Natural killer cell treated with Interleukin-12 subunit alpha and Interleukin-12 subunit beta and Interleukin-15 and Interleukin-18, amount 100 ng/mL, for 72 hours (primary cell): ENCODE results near the gene FAM217A. TPM values are rescaled to one million over a fixed set of nuclear protein-coding genes. Genes with fewer than 3 reads are reported as not detected.
A peak's percentile ranks its signal among the peaks of the same experiment; 100 is the strongest.

Experiments used
- ATAC-seq, 2 donors: fragments of 150-1000 bp; cut with Tn5 transposase in 1 of 2; sonication (Bioruptor Pico), chemical (Tn5 transposase) in 1 of 2; 2 replicates each; pipeline ENCODE4 v1.10.0; 2021
- DNase-seq: peaks from one replicate; pipeline ENCODE4 v3.0.0; 2022; ENCODE audit warnings: low spot score
- H3K27ac Mint-ChIP-seq, 2 donors: 1 replicate in 1 of 2; 2 replicates in 1 of 2; pipeline ENCODE4 v1.8.0; 2022; ENCODE audit warnings: mixed read lengths in 2 of 2, mild to moderate bottlenecking in 1 of 2, moderate library complexity in 1 of 2
- H3K27me3 Mint-ChIP-seq, 2 donors: 1 replicate in 1 of 2; 2 replicates in 1 of 2; pipeline ENCODE4 v1.8.0; 2022; ENCODE audit warnings: mixed read lengths in 2 of 2
- H3K36me3 Mint-ChIP-seq: one replicate; pipeline ENCODE4 v1.8.0; 2022; ENCODE audit warnings: mixed read lengths
- H3K4me1 Mint-ChIP-seq, 2 donors: 1 replicate in 1 of 2; 2 replicates in 1 of 2; pipeline ENCODE4 v1.8.0; 2022; ENCODE audit warnings: low read depth in 2 of 2, mixed read lengths in 2 of 2, mild to moderate bottlenecking in 1 of 2
- H3K4me3 Mint-ChIP-seq: one replicate; pipeline ENCODE4 v1.8.0; 2022; ENCODE audit warnings: mixed read lengths
- H3K9me3 Mint-ChIP-seq: 2 replicates; pipeline ENCODE4 v1.8.0; 2022; ENCODE audit warnings: mixed read lengths
- total RNA-seq, 2 donors: library from RNA; stranded (reverse); gene quantifications; one replicate each; pipeline ENCODE4 v1.2.3, GENCODE V29; 2022

Gene FAM217A
- total RNA-seq, 2 donors from 2014 or later = not detected

DNA sequence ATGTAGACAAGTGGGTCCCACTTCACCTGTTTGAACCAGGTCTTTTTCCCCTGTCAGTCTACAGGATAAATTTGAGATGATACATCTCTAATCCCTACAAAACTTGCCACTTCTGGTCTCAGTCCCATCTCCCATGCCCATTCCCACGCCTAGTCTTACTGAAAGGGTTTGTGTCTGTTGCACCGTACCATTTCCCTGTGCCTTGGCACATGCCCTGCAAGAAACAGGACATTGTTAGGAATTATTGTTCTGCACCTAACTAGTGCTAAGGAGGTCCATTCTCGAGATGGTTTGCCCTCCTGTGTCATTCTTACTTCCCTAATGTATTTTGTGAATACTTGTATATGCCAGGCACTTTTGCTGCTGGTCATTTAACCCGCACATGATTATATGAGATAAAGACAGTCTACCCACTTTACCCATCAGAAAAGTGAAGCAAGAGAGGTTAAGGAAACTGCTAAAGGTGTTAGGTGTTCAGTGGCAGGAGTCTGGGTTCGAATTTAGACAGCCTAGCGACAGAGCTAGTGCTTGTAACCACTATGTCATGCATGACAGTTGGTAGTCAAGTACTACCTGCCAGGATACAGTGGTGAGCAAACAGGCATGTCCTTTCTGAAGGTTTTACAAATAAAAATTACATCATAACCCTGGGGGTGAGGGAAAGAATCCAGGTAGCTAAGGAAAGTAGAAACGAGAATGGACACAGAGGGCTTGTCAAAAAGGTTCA is 12.7 kb downstream of the FAM217A start:
- no peaks in the 10 kb centered on the region for H3K27me3 Mint-ChIP-seq
- DNase-seq (no peak), ATAC-seq (no peak)
- H3K27ac Mint-ChIP-seq = peak overlapping the region in 1 of 2 donors; percentile 17
- peaks cover 0 to 7% of the 10 kb centered on the region in 2 donors for H3K4me1 Mint-ChIP-seq
- H3K9me3 Mint-ChIP-seq = no peaks in the 10 kb centered on the region
- peaks cover 20% of the 10 kb centered on the region for H3K36me3 Mint-ChIP-seq
- no peak overlapping the region for H3K4me3 Mint-ChIP-seq

DNA sequence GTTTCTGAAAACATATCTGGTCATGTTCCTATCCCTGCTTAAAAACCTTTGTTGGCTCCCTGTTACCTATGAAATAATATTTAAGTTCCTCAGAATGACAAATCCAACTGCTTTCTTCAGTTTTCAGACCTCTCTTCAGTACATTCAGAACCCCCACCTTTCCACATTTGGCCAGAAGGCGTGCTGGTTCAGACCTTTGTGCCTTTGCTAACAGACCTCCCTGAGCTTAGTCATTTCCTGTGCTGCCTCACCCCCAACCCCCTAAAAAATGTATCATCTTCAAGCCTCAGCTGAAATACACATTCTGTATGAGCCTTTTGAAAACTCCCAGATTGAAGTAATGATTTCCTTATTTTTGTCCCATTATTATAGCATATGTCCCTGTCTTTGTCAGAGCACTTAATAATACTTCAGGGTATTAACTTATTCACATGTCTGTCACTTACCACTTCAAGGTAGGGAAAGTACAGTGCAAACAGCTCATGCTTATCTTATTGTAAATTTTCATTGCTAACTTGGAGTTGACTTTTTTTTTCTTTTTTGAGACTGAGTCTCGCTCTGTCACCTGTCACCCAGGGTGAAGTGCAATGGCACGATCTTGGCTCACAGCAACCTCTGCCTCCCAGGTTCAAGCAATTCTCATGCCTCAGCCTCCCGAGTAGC is 19.7 kb downstream of the FAM217A start:
- H3K4me3 Mint-ChIP-seq = peak overlapping the region; percentile 73
- peaks cover 39% of the 10 kb centered on the region for H3K36me3 Mint-ChIP-seq

DNA sequence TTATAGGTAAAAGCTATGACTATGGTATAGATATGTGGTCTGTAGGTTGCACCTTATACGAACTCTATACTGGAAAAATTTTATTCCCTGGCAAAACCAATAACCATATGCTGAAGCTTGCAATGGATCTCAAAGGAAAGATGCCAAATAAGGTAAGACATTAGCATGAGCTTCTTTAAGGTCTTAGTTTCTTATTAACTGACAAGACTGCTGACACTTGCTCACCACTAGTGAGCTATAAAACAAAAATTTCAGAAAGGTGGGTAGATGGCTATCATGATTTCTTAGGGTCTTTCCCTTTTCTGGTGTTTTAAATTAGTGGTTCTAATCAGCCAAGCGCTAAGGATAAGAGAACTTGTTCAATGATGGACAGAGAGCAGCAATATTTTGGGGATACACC is 21.9 kb downstream of the FAM217A start:
- Mint-ChIP-seq H3K9me3 (no peaks in the 10 kb centered on the region), H3K4me3 (no peak overlapping the region), H3K36me3 (peaks cover 37% of the 10 kb centered on the region), H3K4me1 (peaks cover 15 to 31% of the 10 kb centered on the region in 2 donors), H3K27me3 (no peaks in the 10 kb centered on the region), H3K27ac (peak overlapping the region; percentile 84 to 98)
- ATAC-seq = no peak
- DNase-seq = no peak

More for the DNA sequence above, 19.7 kb downstream of the FAM217A start:
- H3K27ac Mint-ChIP-seq = peak overlapping the region; percentile 84 to 98
- ATAC-seq (peak; percentile 92 to 94), DNase-seq (peak; percentile 73)
- no peaks in the 10 kb centered on the region for H3K27me3 Mint-ChIP-seq
- no peaks in the 10 kb centered on the region for H3K9me3 Mint-ChIP-seq
- peaks cover 13 to 31% of the 10 kb centered on the region in 2 donors for H3K4me1 Mint-ChIP-seq

DNA sequence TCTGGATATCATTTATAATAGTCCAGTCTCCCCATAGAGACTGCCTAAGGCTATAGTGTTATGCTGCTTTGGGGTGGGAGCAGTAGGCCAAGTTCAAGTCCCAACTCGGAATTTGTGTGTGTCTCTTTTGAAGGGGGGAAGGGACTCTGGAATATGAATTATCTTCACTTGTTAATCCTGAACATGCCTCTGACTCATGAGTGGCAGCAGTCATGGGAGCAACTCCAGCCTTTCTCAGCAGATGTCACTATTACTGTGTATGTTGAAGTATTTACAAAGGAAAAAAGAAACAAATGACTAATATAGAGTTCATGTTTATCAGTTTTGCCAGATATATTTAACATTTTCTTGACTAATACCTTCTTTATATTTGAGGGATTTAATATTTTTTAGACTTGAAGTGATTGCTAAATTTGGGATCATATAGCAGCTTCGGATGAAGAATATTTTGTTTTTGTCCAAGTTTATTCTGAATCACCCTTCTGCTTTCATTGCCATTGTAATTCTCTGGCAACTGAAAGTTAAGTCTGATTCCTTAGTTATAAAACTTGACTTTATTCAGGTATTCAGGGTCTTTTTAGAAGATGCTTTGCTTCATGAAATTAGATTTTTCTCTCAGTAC is 23.4 kb downstream of the FAM217A start:
- Mint-ChIP-seq H3K4me1 (peaks cover 15 to 31% of the 10 kb centered on the region in 2 donors), H3K27ac (no peak overlapping the region), H3K4me3 (no peak overlapping the region), H3K27me3 (no peaks in the 10 kb centered on the region), H3K9me3 (no peaks in the 10 kb centered on the region), H3K36me3 (peaks cover 33% of the 10 kb centered on the region)
- DNase-seq (no peak), ATAC-seq (no peak)

DNA sequence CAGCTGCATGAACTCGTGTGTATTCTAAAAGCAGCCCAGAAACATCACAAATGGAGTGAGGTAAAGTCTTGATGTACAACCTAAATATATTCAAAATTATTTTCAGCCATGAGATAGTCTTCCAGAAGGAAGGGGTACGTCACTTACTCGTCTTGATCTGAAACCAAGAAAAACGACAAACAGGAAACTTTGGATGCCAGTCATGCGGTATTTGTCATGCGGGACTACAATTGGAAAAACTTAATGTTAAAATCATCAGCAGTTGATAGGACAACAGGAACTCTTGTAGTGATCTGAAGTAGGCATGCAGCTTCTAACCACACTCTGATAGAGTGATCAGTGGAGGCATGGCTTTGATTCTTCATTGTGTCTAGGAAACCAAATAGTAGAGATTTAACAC is 29.7 kb downstream of the FAM217A start:
- Mint-ChIP-seq H3K4me3 (no peak overlapping the region), H3K27me3 (no peaks in the 10 kb centered on the region), H3K27ac (no peak overlapping the region), H3K9me3 (no peaks in the 10 kb centered on the region), H3K36me3 (peaks cover 26% of the 10 kb centered on the region), H3K4me1 (peaks cover 0 to 5% of the 10 kb centered on the region in 2 donors)
- DNase-seq (no peak), ATAC-seq (no peak)

DNA sequence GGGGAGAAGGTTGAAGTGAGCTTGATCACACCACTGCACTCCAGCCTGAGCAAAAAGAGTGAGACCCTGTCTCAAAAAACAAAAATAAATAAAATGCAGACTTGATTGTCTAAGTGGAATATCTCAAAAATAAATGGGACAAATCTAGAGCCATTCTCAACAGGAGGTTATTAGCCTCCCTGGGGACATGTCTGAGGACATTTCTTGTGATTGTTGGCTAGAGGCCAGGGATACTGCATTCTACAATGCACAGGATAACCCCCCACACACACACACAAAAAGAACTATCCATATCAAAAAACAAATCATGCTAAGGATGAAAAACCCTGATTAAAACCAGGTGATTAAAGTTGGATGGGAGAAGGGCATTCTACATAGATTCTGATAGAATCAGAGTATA is 37.5 kb downstream of the FAM217A start:
- H3K36me3 Mint-ChIP-seq = peaks cover 54% of the 10 kb centered on the region
- peaks cover 25 to 28% of the 10 kb centered on the region in 2 donors for H3K4me1 Mint-ChIP-seq
- H3K9me3 Mint-ChIP-seq = no peaks in the 10 kb centered on the region
- H3K27me3 Mint-ChIP-seq = no peaks in the 10 kb centered on the region
- no peak for ATAC-seq
- no peak for DNase-seq
- peak overlapping the region in 1 of 2 donors; percentile 55 for H3K27ac Mint-ChIP-seq
- H3K4me3 Mint-ChIP-seq = no peak overlapping the region

DNA sequence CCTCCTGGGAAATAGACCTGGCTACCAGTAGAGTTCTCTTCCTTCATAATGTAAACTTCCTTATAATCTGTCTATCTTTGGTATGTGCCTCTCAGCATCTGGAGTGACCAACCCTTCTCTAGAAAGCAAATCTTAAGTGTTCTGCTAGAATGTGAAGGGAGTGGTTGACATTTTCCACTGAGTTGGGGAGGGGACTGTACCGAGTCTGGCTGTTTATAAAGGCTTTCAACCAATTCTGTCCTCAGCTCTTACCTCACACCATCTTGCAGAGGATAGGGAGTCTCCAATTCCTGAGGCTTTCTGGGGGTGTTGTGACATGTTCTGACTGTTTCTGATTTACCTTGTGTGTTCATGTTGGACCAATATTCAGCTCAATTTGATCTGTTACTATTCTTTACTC is 39.6 kb downstream of the FAM217A start:
- H3K27ac Mint-ChIP-seq = peak overlapping the region in 1 of 2 donors; percentile 55
- H3K9me3 Mint-ChIP-seq = no peaks in the 10 kb centered on the region
- H3K4me3 Mint-ChIP-seq = no peak overlapping the region
- H3K4me1 Mint-ChIP-seq = peaks cover 34 to 35% of the 10 kb centered on the region in 2 donors
- peaks cover 54% of the 10 kb centered on the region for H3K36me3 Mint-ChIP-seq
- DNase-seq = no peak
- ATAC-seq = no peak
- no peaks in the 10 kb centered on the region for H3K27me3 Mint-ChIP-seq

DNA sequence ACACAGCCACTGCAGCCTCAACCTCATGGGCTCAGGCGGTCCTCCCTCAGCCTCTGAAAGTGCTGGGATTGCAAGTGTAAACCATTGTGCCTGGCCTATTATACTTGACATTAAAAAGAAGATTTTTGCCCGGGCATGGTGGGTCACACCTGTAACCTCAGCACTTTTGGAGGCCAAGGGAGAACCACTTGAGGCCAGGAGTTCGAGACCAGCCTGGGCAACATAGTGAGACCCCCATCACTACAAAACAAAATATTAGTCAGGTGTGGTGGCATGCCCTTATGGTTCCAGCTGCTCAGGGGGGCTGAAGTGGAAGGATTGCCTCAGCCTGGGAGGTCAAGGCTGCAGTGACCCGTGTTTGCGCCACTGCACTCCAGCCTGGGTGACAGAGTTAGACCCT is 42.4 kb downstream of the FAM217A start:
- Mint-ChIP-seq H3K4me1 (peaks cover 44 to 61% of the 10 kb centered on the region in 2 donors), H3K9me3 (no peaks in the 10 kb centered on the region), H3K27me3 (no peaks in the 10 kb centered on the region), H3K4me3 (peak overlapping the region; percentile 53), H3K27ac (peak overlapping the region; percentile 42 to 91), H3K36me3 (peaks cover 49% of the 10 kb centered on the region)
- no peak for DNase-seq
- no peak for ATAC-seq

DNA sequence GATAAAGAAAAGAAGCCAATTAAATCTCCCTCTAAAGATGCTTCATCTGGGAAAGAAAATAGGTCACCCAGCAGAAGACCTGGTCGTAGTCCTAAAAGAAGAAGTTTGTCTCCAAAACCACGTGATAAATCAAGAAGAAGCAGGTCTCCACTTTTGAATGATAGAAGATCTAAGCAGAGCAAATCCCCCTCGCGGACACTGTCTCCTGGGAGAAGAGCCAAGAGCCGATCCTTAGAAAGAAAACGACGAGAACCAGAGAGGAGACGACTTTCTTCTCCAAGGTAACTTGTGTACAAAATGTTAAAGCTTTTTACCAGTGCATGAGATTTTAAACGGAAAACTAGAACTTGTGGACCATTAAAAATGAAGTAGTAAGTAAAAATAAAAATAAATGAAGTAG is 46.5 kb downstream of the FAM217A start:
- no peaks in the 10 kb centered on the region for H3K27me3 Mint-ChIP-seq
- DNase-seq = no peak
- H3K9me3 Mint-ChIP-seq = no peaks in the 10 kb centered on the region
- peaks cover 52 to 84% of the 10 kb centered on the region in 2 donors for H3K4me1 Mint-ChIP-seq
- H3K4me3 Mint-ChIP-seq = peak overlapping the region; percentile 4
- ATAC-seq = no peak
- H3K36me3 Mint-ChIP-seq = peaks cover 31% of the 10 kb centered on the region
- peak overlapping the region in 1 of 2 donors; percentile 29 for H3K27ac Mint-ChIP-seq

DNA sequence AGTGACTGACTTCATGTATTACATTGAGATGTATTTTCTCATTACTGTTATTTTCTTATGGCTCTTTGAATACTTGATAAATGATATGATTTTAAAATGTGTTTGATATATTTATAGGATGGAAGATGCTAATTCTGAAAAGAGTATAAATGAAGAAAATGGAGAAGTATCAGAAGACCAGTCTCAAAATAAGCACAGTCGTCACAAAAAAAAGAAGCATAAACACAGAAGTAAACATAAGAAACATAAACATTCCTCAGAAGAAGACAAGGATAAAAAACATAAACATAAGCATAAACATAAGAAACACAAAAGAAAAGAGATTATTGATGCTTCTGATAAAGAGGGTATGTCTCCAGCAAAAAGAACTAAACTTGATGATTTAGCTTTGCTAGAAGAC is 47.5 kb downstream of the FAM217A start:
- H3K9me3 Mint-ChIP-seq = no peaks in the 10 kb centered on the region
- H3K36me3 Mint-ChIP-seq = peaks cover 28% of the 10 kb centered on the region
- no peaks in the 10 kb centered on the region for H3K27me3 Mint-ChIP-seq
- ATAC-seq = no peak
- peak overlapping the region in 1 of 2 donors; percentile 29 for H3K27ac Mint-ChIP-seq
- DNase-seq = no peak
- no peak overlapping the region for H3K4me3 Mint-ChIP-seq
- H3K4me1 Mint-ChIP-seq = peaks cover 54 to 82% of the 10 kb centered on the region in 2 donors

DNA sequence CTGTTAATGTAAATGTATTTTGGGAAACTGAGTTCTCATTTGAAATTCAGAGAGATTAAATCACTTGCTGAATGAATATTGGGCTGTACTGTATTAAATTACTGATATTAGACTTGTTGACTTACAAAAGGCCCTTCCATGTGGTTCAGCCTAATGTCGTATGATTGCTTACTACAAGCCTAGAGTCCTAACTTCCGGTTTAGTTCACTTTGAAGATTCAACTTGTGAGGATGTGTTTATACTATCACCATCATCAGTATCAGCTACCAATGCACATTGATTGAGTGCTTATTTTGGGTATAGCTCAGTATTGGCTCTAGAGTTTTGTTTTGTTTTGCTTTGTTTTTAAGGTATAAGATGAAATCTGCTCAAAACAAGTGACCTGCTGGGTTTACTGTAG is 48.3 kb downstream of the FAM217A start:
- no peak for DNase-seq
- no peak for ATAC-seq
- Mint-ChIP-seq H3K4me3 (no peak overlapping the region), H3K36me3 (peaks cover 28% of the 10 kb centered on the region), H3K9me3 (no peaks in the 10 kb centered on the region), H3K4me1 (peaks cover 49 to 78% of the 10 kb centered on the region in 2 donors), H3K27me3 (no peaks in the 10 kb centered on the region), H3K27ac (peak overlapping the region; percentile 0 to 2)

DNA sequence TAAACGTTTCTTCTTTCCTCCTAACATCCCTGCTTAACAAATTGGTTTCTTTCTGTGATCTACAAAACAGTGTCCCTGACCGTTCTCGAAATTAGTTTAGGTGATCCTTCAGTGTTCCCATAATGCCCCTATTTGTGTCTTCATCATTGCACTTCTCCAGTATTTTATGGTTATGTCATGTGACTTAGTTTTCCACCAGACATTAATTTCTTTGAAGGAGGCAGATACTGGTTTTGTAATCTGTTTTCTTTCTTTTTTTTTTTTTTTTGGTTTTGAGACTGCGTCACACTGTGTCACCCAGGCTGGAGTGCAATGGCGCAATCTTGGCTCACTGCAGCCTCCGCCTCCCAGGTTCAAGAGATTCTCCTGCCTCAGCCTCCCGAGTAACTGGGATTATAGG is 49.2 kb downstream of the FAM217A start:
- no peak for ATAC-seq
- no peak for DNase-seq
- H3K4me3 Mint-ChIP-seq = peak overlapping the region; percentile 8
- H3K27me3 Mint-ChIP-seq = no peaks in the 10 kb centered on the region
- H3K9me3 Mint-ChIP-seq = no peaks in the 10 kb centered on the region
- H3K36me3 Mint-ChIP-seq = peaks cover 28% of the 10 kb centered on the region
- H3K4me1 Mint-ChIP-seq = peaks cover 46 to 76% of the 10 kb centered on the region in 2 donors
- H3K27ac Mint-ChIP-seq = peak overlapping the region; percentile 15 to 17

DNA sequence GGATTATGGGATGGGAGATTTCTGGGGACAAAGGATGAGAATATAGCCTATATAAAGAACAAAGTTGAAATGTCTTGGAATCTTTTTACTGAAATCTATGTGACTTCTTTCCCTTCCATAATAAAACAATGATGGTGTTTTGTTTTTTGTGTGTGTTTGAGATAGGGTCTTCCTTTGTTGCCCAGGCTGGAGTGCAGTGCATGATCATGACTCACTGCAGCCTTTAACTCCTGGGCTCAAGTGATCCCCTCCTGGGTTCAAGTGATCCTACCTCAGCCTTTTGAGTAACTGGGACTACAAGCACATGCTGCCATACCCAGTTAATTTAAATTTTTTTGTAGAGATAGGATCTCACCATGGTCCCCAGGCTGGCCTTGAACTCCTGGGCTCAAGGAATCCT is 50.9 kb downstream of the FAM217A start:
- Mint-ChIP-seq H3K27me3 (no peaks in the 10 kb centered on the region), H3K27ac (peak overlapping the region in 1 of 2 donors; percentile 47), H3K4me1 (peaks cover 54 to 76% of the 10 kb centered on the region in 2 donors), H3K36me3 (peaks cover 28% of the 10 kb centered on the region), H3K4me3 (no peak overlapping the region), H3K9me3 (no peaks in the 10 kb centered on the region)
- ATAC-seq (no peak), DNase-seq (no peak)

DNA sequence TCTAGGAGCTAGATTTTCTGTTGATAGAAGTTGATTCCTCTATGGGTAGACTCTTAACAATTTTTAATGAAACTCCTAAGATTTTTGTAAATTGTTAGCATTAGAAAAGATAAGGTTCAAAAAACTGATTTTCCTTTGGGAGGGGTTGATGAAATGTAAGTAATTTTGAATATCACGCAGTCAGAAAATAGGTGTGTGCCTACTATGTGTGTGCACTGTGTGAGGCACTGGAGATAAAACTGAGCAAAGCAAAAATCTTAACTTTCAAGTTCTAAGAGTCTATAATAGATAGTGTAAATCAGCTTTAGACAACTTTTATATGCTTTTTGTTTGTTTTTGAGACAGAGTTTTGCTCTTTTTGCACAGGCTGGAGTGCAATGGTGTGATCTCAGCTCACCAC is 53.3 kb downstream of the FAM217A start:
- H3K4me3 Mint-ChIP-seq = no peak overlapping the region

More for the DNA sequence above, 53.3 kb downstream of the FAM217A start:
- Mint-ChIP-seq H3K4me1 (peaks cover 49 to 68% of the 10 kb centered on the region in 2 donors), H3K27me3 (no peaks in the 10 kb centered on the region), H3K36me3 (peaks cover 12% of the 10 kb centered on the region), H3K27ac (no peak overlapping the region), H3K9me3 (no peaks in the 10 kb centered on the region)
- ATAC-seq (no peak), DNase-seq (no peak)
